Activated T-helper 1 cell treated with anti-CD3 and anti-CD28 coated beads, Interleukin-12 subunit alpha, Interleukin-12 subunit beta, Interleukin-2, Interleukin-4 antibody, amounts not matched to agents 30 ng/mL and 10 ng/mL and 1 ng/mL, durations not matched to agents 14 hours and 24 hours and 36 hours (primary cell): ENCODE data around the gene CBX4. TPM values are rescaled to one million over a fixed set of nuclear protein-coding genes. Genes with fewer than 3 reads are reported as not detected.

ENCODE experiments used
- DNase-seq: peaks from one replicate; pipeline ENCODE4 v3.0.0; 2021; ENCODE audit warnings: low spot score
- H3K27ac Mint-ChIP-seq: one replicate; pipeline ENCODE4 v1.8.0; 2021; ENCODE audit warnings: mild to moderate bottlenecking, mixed read lengths
- H3K27me3 Mint-ChIP-seq: one replicate; pipeline ENCODE4 v1.8.0; 2022; ENCODE audit warnings: mild to moderate bottlenecking, moderate library complexity, mixed read lengths; ENCODE audit not compliant: insufficient read depth
- H3K36me3 Mint-ChIP-seq: one replicate; pipeline ENCODE4 v1.8.0; 2021; ENCODE audit warnings: low read depth, mixed read lengths
- H3K4me1 Mint-ChIP-seq: one replicate; pipeline ENCODE4 v1.8.0; 2021; ENCODE audit warnings: low read depth, mixed read lengths
- H3K4me3 Mint-ChIP-seq: one replicate; pipeline ENCODE4 v1.8.0; 2021; ENCODE audit warnings: mild to moderate bottlenecking, moderate library complexity, mixed read lengths
- H3K9me3 Mint-ChIP-seq: one replicate; pipeline ENCODE4 v1.8.0; 2021; ENCODE audit warnings: mixed read lengths
- intact Hi-C: fragments of 100-400 bp; cut with micrococcal nuclease; formaldehyde crosslinking; loops from one replicate; pipeline ENCODE4 v1.15.1; 2024
- total RNA-seq: library from RNA; stranded (reverse); gene quantifications from 2 replicates; pipeline ENCODE4 v1.2.3, GENCODE V29; 2022

CBX4 gene
- total RNA-seq, 1 donor from 2014 or later, result 23.8 TPM

GRCh38 chr17:79835953-79836509, 3.2 kb downstream of the CBX4 start:
- Mint-ChIP-seq H3K27me3 (peaks cover 10% of the 10 kb centered on the region), H3K4me3 (no peak overlapping the region), H3K9me3 (no peaks in the 10 kb centered on the region), H3K4me1 (peaks cover 9% of the 10 kb centered on the region), H3K36me3 (peaks cover 22% of the 10 kb centered on the region), H3K27ac (no peak overlapping the region)
- intact Hi-C loops, result no loop called here
- DNase-seq, result no peak

GRCh38 chr17:79835470-79835899, 3.8 kb downstream of the CBX4 start:
- intact Hi-C loops, result no loop called here
- no peaks in the 10 kb centered on the region for H3K9me3 Mint-ChIP-seq
- H3K4me1 Mint-ChIP-seq, result peaks cover 9% of the 10 kb centered on the region

GRCh38 chr17:79834565-79835469, 4.4 kb downstream of the CBX4 start:
- H3K27me3 Mint-ChIP-seq, result peaks cover 1% of the 10 kb centered on the region

More at GRCh38 chr17:79835470-79835899, 3.8 kb downstream of the CBX4 start:
- Mint-ChIP-seq H3K27me3 (peaks cover 6% of the 10 kb centered on the region), H3K4me3 (no peak overlapping the region), H3K27ac (no peak overlapping the region), H3K36me3 (peaks cover 22% of the 10 kb centered on the region)
- no peak for DNase-seq

GRCh38 chr17:79833744-79834564, 5.3 kb downstream of the CBX4 start:
- peaks cover 3% of the 10 kb centered on the region for H3K27me3 Mint-ChIP-seq
- peaks cover 22% of the 10 kb centered on the region for H3K36me3 Mint-ChIP-seq
- H3K9me3 Mint-ChIP-seq, result no peaks in the 10 kb centered on the region
- H3K4me1 Mint-ChIP-seq, result peaks cover 16% of the 10 kb centered on the region
- intact Hi-C loops, result no loop called here
- H3K4me3 Mint-ChIP-seq, result no peak overlapping the region
- DNase-seq, result no peak
- no peak overlapping the region for H3K27ac Mint-ChIP-seq

More at GRCh38 chr17:79834565-79835469, 4.4 kb downstream of the CBX4 start:
- no peak for DNase-seq
- H3K36me3 Mint-ChIP-seq, result peaks cover 22% of the 10 kb centered on the region
- intact Hi-C loops, result no loop called here
- H3K4me1 Mint-ChIP-seq, result peaks cover 9% of the 10 kb centered on the region
- H3K9me3 Mint-ChIP-seq, result no peaks in the 10 kb centered on the region
- no peak overlapping the region for H3K27ac Mint-ChIP-seq
- H3K4me3 Mint-ChIP-seq, result peak overlapping the region; percentile 15

- Mint-ChIP-seq H3K27ac (peak overlapping the region; percentile 43), H3K9me3 (no peaks in the 10 kb centered on the region), H3K4me1 (peaks cover 17% of the 10 kb centered on the region), H3K36me3 (peaks cover 18% of the 10 kb centered on the region), H3K4me3 (no peak overlapping the region), H3K27me3 (peaks cover 5% of the 10 kb centered on the region)
- DNase-seq, result no peak
- intact Hi-C loops, result no loop called here
Measured at GRCh38 chr17:79833110-79833450, 6.2 kb downstream of the CBX4 start.

- intact Hi-C loops, result no loop called here
- Mint-ChIP-seq H3K27me3 (peaks cover 5% of the 10 kb centered on the region), H3K4me1 (peaks cover 14% of the 10 kb centered on the region), H3K36me3 (peaks cover 16% of the 10 kb centered on the region), H3K27ac (no peak overlapping the region), H3K9me3 (no peaks in the 10 kb centered on the region), H3K4me3 (no peak overlapping the region)
- DNase-seq, result no peak
Measured at GRCh38 chr17:79832218-79833109, 6.8 kb downstream of the CBX4 start.

- Mint-ChIP-seq H3K4me1 (peaks cover 24% of the 10 kb centered on the region), H3K27me3 (peaks cover 5% of the 10 kb centered on the region), H3K27ac (no peak overlapping the region), H3K9me3 (no peaks in the 10 kb centered on the region), H3K36me3 (peaks cover 13% of the 10 kb centered on the region), H3K4me3 (no peak overlapping the region)
- DNase-seq, result no peak
- intact Hi-C loops, result no loop called here
Measured at GRCh38 chr17:79831265-79832217, 7.7 kb downstream of the CBX4 start.

- no peak for DNase-seq
- Mint-ChIP-seq H3K36me3 (peaks cover 13% of the 10 kb centered on the region), H3K4me3 (no peak overlapping the region), H3K27ac (no peak overlapping the region), H3K27me3 (peaks cover 5% of the 10 kb centered on the region), H3K4me1 (peaks cover 31% of the 10 kb centered on the region), H3K9me3 (no peaks in the 10 kb centered on the region)
- intact Hi-C loops, result no loop called here
Measured at GRCh38 chr17:79830763-79831264, 8.4 kb downstream of the CBX4 start.

GRCh38 chr17:79830303-79830702, 8.9 kb downstream of the CBX4 start:
- H3K27me3 Mint-ChIP-seq, result peaks cover 5% of the 10 kb centered on the region
- H3K4me3 Mint-ChIP-seq, result no peak overlapping the region
- peaks cover 34% of the 10 kb centered on the region for H3K4me1 Mint-ChIP-seq
- DNase-seq, result no peak
- H3K9me3 Mint-ChIP-seq, result no peaks in the 10 kb centered on the region
- H3K36me3 Mint-ChIP-seq, result peaks cover 13% of the 10 kb centered on the region
- intact Hi-C loops, result no loop called here
- H3K27ac Mint-ChIP-seq, result no peak overlapping the region

GRCh38 chr17:79829457-79829856, 9.8 kb downstream of the CBX4 start:
- Mint-ChIP-seq H3K27me3 (peaks cover 5% of the 10 kb centered on the region), H3K4me1 (peaks cover 34% of the 10 kb centered on the region), H3K9me3 (no peaks in the 10 kb centered on the region), H3K27ac (no peak overlapping the region), H3K36me3 (peaks cover 6% of the 10 kb centered on the region), H3K4me3 (no peak overlapping the region)
- intact Hi-C loops, result no loop called here
- no peak for DNase-seq

GRCh38 chr17:79829004-79829403, 10.2 kb downstream of the CBX4 start:
- H3K36me3 Mint-ChIP-seq, result peaks cover 4% of the 10 kb centered on the region
- no peak overlapping the region for H3K27ac Mint-ChIP-seq
- no peaks in the 10 kb centered on the region for H3K9me3 Mint-ChIP-seq
- no peak for DNase-seq
- no peak overlapping the region for H3K4me3 Mint-ChIP-seq
- H3K4me1 Mint-ChIP-seq, result peaks cover 34% of the 10 kb centered on the region
- peaks cover 7% of the 10 kb centered on the region for H3K27me3 Mint-ChIP-seq
- intact Hi-C loops, result no loop called here
